Neural progenitor cell (in vitro differentiated cells): ENCODE data around the gene RHOG. TPM values are rescaled to one million over a fixed set of nuclear protein-coding genes. Genes with fewer than 3 reads are reported as not detected.

Experiments
- DNase-seq: peaks from one replicate; pipeline ENCODE4 v3.0.0-alpha.2; 2016; ENCODE audit warnings: low spot score
- H2AFZ ChIP-seq: fragments of 200-600 bp; sonication (generic); replicated peaks from 2 replicates; pipeline ENCODE4 v1.6.1; 2016; ENCODE audit warnings: antibody characterized with exemption
- H3F3A ChIP-seq: fragments of 200-600 bp; sonication (generic); 2 replicates; pipeline ENCODE4 v1.6.1; 2016; ENCODE audit warnings: antibody characterized with exemption, low read depth
- H3K27ac ChIP-seq: fragments of 200-600 bp; sonication (generic); 2 replicates; pipeline ENCODE4 v1.5.1; 2016; ENCODE audit warnings: mild to moderate bottlenecking
- H3K27me3 ChIP-seq: fragments of 200-600 bp; sonication (generic); 2 replicates; pipeline ENCODE4 v1.6.1; 2016; ENCODE audit warnings: mild to moderate bottlenecking, moderate library complexity
- H3K36me3 ChIP-seq: fragments of 200-600 bp; sonication (generic); 2 replicates; pipeline ENCODE4 v1.5.1; 2016
- H3K4me1 ChIP-seq: fragments of 200-600 bp; sonication (generic); 2 replicates; pipeline ENCODE4 v1.6.1; 2016; ENCODE audit warnings: mixed run types
- H3K4me2 ChIP-seq: fragments of 200-600 bp; sonication (generic); 2 replicates; pipeline ENCODE4 v1.6.1; 2016
- H3K4me3 ChIP-seq: fragments of 200-600 bp; sonication (generic); 2 replicates; pipeline ENCODE4 v1.5.1; 2016
- H3K79me2 ChIP-seq: fragments of 200-600 bp; sonication (generic); 2 replicates; pipeline ENCODE4 v1.6.1; 2016; ENCODE audit warnings: low read depth
- H3K9ac ChIP-seq: fragments of 200-600 bp; sonication (generic); 2 replicates; pipeline ENCODE4 v1.6.1; 2016
- H3K9me3 ChIP-seq: fragments of 200-600 bp; sonication (generic); 2 replicates; pipeline ENCODE4 v1.5.1; 2016; ENCODE audit warnings: low read depth
- H4K20me1 ChIP-seq: fragments of 200-600 bp; sonication (generic); 2 replicates; pipeline ENCODE4 v1.6.1; 2016; ENCODE audit warnings: low read depth
- H3K27ac Mint-ChIP-seq: 3 replicates; pipeline ENCODE4 v1.8.0; 2021; ENCODE audit warnings: mixed read lengths
- H3K27me3 Mint-ChIP-seq: 2 replicates; pipeline ENCODE4 v1.8.0; 2022; ENCODE audit warnings: low read depth, mild to moderate bottlenecking, inconsistent platforms, moderate library complexity, mixed read lengths; ENCODE audit not compliant: insufficient read depth
- H3K36me3 Mint-ChIP-seq: 3 replicates; pipeline ENCODE4 v1.8.0; 2021; ENCODE audit warnings: mixed read lengths
- H3K4me1 Mint-ChIP-seq: 3 replicates; pipeline ENCODE4 v1.8.0; 2021; ENCODE audit warnings: mixed read lengths
- H3K4me3 Mint-ChIP-seq: 3 replicates; pipeline ENCODE4 v1.8.0; 2021; ENCODE audit warnings: mild to moderate bottlenecking, moderate library complexity, mixed read lengths
- H3K9me3 Mint-ChIP-seq: 3 replicates; pipeline ENCODE4 v1.8.0; 2020; ENCODE audit warnings: mixed read lengths
- EZH2 ChIP-seq: fragments of 200-600 bp; sonication (generic); IDR thresholded peaks from 2 replicates; pipeline ENCODE4 v1.6.1; 2017; ENCODE audit warnings: antibody characterized with exemption, mild to moderate bottlenecking, moderate library complexity
- EZH2phosphoT487 ChIP-seq: fragments of 200-600 bp; sonication (generic); IDR thresholded peaks from 2 replicates; pipeline ENCODE4 v1.6.1; 2017; ENCODE audit warnings: antibody characterized with exemption
- total RNA-seq: library from RNA; depleted of rRNA; stranded (reverse); fragments of >200 nt; gene quantifications from 2 replicates; pipeline ENCODE4 v1.2.3, GENCODE V29; 2015; ENCODE audit warnings: low replicate concordance
- TF ChIP-seq, protein P1 (sequence below): fragments of 200-600 bp; sonication (generic); IDR thresholded peaks from 2 replicates; pipeline ENCODE4 v1.5.1; 2017; ENCODE audit warnings: antibody characterized with exemption, mild to moderate bottlenecking

The RHOG gene
- total RNA-seq, 1 donor from 2014 or later, result 5.9 TPM

DNA sequence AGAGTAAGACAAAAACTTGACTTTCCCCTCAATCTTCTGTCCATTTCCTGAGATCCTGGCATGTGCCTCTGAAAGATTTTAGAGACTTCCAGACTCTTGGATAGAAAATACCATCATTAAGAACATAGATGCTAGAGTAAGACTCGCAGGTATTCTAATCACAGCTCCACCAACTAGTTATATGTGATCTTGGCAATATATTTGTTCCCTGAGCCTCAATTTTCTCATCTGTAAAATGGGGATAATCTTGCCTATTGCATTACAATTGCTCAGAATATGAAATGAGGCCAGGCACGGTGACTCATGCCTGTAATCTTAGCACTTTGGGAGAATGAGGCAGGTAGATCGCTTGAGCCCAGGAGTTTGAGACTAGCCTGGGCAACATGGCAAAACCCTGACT is 10.7 kb downstream of the RHOG start:
- Mint-ChIP-seq H3K36me3 (peaks cover 37% of the 10 kb centered on the region), H3K27ac (no peak overlapping the region), H3K4me1 (peaks cover 6% of the 10 kb centered on the region), H3K27me3 (peaks cover 3% of the 10 kb centered on the region), H3K4me3 (no peak overlapping the region), H3K9me3 (no peaks in the 10 kb centered on the region)
- TF ChIP-seq, protein P1, sequence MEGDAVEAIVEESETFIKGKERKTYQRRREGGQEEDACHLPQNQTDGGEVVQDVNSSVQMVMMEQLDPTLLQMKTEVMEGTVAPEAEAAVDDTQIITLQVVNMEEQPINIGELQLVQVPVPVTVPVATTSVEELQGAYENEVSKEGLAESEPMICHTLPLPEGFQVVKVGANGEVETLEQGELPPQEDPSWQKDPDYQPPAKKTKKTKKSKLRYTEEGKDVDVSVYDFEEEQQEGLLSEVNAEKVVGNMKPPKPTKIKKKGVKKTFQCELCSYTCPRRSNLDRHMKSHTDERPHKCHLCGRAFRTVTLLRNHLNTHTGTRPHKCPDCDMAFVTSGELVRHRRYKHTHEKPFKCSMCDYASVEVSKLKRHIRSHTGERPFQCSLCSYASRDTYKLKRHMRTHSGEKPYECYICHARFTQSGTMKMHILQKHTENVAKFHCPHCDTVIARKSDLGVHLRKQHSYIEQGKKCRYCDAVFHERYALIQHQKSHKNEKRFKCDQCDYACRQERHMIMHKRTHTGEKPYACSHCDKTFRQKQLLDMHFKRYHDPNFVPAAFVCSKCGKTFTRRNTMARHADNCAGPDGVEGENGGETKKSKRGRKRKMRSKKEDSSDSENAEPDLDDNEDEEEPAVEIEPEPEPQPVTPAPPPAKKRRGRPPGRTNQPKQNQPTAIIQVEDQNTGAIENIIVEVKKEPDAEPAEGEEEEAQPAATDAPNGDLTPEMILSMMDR, result no peak
- no peak for TF ChIP-seq EZH2
- TF ChIP-seq EZH2phosphoT487, result no peak
- Histone ChIP-seq H3K27ac (no peak overlapping the region), H3K4me1 (peaks cover 16% of the 10 kb centered on the region), H3K79me2 (peaks cover 30% of the 10 kb centered on the region), H3K4me2 (no peak overlapping the region), H3K9ac (no peak overlapping the region), H3K36me3 (no peaks in the 10 kb centered on the region), H3F3A (peaks cover 14% of the 10 kb centered on the region), H3K9me3 (no peaks in the 10 kb centered on the region), H4K20me1 (peaks cover 41% of the 10 kb centered on the region), H2AFZ (no peak overlapping the region), H3K4me3 (no peak overlapping the region), H3K27me3 (no peaks in the 10 kb centered on the region)
- no peak for DNase-seq

DNA sequence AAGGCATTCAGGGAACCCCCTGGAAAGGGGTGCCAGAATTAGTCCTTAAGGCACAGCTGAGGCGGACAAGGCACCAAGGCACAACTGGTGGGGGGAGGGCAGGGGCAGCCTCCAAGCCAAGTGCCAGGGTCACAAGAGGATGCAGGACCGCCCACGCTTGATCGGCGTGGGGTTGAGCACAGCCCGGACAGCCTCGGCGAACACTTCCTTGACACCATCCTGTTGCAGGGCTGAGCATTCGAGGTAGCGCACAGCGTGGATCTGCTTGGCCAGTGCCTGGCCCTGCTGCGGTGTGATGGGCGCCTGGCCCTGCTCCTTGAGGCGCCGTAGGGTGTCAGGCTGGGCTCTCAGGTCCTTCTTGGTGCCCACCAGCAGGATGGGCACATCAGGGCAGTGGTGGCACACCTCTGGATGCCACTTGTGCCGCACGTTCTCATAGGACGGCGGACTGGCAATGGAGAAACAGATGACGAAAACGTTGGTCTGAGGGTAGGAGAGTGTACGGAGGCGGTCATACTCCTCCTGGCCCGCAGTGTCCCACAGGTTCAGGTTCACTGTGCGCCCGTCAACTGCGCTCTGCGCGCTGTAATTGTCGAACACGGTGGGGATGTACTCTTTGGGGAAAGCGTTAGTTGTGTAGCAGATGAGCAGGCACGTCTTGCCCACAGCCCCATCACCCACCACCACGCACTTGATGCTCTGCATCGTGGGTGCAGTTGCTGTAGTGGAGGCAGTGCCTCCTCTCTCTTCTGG is 13.1 kb downstream of the RHOG start:
- peak overlapping the region; percentile 8 for H3K27ac ChIP-seq
- H3K9ac ChIP-seq, result no peak overlapping the region
- H3K4me3 Mint-ChIP-seq, result no peak overlapping the region
- no peaks in the 10 kb centered on the region for H3K9me3 ChIP-seq
- no peak for DNase-seq
- H3K4me1 Mint-ChIP-seq, result peaks cover 9% of the 10 kb centered on the region
- no peaks in the 10 kb centered on the region for H3K9me3 Mint-ChIP-seq
- H3K4me1 ChIP-seq, result peaks cover 19% of the 10 kb centered on the region
- no peak overlapping the region for H3K4me2 ChIP-seq
- H3K27me3 ChIP-seq, result no peaks in the 10 kb centered on the region
- H3K27me3 Mint-ChIP-seq, result peaks cover 3% of the 10 kb centered on the region
- no peak for TF ChIP-seq EZH2
- TF ChIP-seq EZH2phosphoT487, result no peak
- TF ChIP-seq, protein P1, result no peak
- H3K27ac Mint-ChIP-seq, result no peak overlapping the region
- peaks cover 18% of the 10 kb centered on the region for H4K20me1 ChIP-seq
- peaks cover 11% of the 10 kb centered on the region for H3K79me2 ChIP-seq
- peaks cover 45% of the 10 kb centered on the region for H3K36me3 Mint-ChIP-seq
- H2AFZ ChIP-seq, result no peak overlapping the region
- peaks cover 14% of the 10 kb centered on the region for H3F3A ChIP-seq
- no peak overlapping the region for H3K4me3 ChIP-seq
- no peaks in the 10 kb centered on the region for H3K36me3 ChIP-seq

DNA sequence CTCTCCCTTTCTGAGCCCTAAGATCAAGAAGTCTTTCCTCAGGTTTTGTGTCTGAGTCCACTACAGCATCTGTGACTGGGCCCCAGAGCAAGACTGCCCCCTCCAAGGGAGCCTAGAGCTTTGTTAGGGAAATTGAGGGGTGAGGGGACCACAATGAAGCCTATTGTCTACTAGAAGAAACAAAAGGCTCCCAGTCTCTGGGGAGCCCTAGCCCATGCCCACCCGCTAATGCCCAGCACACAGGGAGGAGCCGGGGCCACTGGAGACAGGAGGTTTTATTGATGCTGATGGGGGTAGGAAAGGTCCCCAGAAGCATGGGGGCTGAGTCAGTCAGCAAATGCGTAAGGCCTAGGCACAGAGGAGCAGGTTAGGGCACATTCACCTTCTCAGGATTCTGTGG is 14.0 kb downstream of the RHOG start:
- Histone ChIP-seq H3K79me2 (peaks cover 2% of the 10 kb centered on the region), H3K27me3 (no peaks in the 10 kb centered on the region), H4K20me1 (peaks cover 9% of the 10 kb centered on the region), H3K4me2 (peak overlapping the region; percentile 52), H3K4me3 (no peak overlapping the region), H3K27ac (peak overlapping the region; percentile 8), H3K4me1 (peaks cover 19% of the 10 kb centered on the region), H3F3A (peaks cover 14% of the 10 kb centered on the region), H3K9ac (no peak overlapping the region), H3K36me3 (no peaks in the 10 kb centered on the region), H2AFZ (no peak overlapping the region), H3K9me3 (no peaks in the 10 kb centered on the region)
- Mint-ChIP-seq H3K4me1 (peaks cover 7% of the 10 kb centered on the region), H3K36me3 (peaks cover 44% of the 10 kb centered on the region), H3K9me3 (no peaks in the 10 kb centered on the region), H3K4me3 (no peak overlapping the region), H3K27ac (no peak overlapping the region), H3K27me3 (peaks cover 3% of the 10 kb centered on the region)
- DNase-seq, result peak; percentile 27
- TF ChIP-seq EZH2phosphoT487, result no peak
- no peak for TF ChIP-seq EZH2
- TF ChIP-seq, protein P1, result no peak
